ENCODE results near the gene MAML2. TPM values are rescaled to one million over a fixed set of nuclear protein-coding genes. Genes with fewer than 3 reads are reported as not detected.
A peak's percentile ranks its signal among the peaks of the same experiment; 100 is the strongest.
"Not testable (repeated sequence)": the region's sequence is repeated elsewhere in the genome, so short reads cannot be mapped to it uniquely, and the experiment has no call there.

MAML2 gene
- polyA plus RNA-seq, 3 donors, result 30.1 to 32.2 (median 32.0) TPM

DNA sequence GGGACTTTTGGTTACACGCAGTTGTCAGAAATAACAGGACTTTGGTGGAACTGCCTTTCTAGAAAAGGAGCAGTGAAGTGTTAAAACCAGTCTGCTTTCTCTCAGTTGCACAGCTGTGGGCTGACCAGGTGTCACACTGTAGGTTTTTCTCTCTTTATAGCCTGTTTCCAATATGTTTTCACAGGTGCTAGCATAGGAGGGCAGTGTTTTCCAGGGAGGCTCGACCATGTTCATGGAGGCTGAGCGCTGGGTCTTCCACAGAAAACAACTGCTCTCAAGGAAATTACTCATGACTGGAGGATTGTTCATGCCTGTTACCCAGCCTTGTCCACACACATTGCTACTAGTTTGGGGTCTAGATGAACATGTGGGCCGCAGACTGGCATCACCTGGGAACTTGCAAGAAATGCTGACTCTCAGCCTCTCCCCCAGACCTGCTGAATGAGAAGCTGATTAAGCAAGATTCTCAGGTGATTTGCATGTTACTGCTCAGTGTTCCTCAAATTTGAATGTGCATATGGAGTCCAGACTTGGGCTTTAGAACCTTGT, 157.7 kb downstream of the MAML2 start:
- no peak for DNase-seq (ENCODE audit: extremely low read depth in 1 of 11, low read depth in 9 of 11, low spot score in 4 of 11)

DNA sequence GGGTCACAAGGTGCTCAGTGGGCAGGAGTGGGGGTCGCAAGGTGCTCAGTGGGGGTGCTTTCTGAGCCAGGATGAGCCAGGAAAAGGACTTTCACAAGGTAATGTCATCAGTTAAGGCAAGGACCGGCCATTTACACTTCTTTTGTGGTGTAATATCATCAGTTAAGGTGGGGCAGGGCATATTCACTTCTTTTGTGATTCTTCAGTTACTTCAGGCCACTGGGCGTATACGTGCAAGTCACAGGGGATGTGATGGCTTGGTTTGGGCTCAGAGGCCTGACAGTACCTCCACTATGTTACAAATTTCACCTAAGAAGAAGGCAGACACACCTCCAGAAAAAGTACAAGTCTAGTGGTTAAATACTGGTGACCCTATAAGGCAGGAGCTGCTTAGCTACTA, 162.1 kb downstream of the MAML2 start:
- DNase-seq (ENCODE audit: extremely low read depth in 1 of 11, low read depth in 9 of 11, low spot score in 4 of 11), result not testable (repeated sequence)

DNA sequence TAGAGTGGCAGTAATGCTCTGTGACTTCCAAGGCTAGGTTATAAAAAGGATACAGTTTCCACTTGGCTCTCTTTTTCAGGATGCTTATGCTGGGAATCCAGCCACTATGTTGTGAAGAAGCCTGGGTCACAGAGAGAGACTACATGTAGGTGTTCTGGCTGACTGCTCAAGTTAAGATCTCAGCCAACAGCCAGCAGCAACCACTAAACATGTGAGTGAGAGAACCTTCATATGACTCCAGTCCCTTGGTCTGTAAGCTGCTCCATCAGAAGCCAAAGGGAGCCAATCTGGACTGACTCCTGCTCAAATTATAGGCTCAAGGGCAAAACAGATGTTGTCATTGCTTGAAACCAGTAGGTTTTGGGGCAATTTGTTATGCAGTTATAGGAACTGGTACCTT, 162.7 kb downstream of the MAML2 start:
- no peak for DNase-seq (ENCODE audit: extremely low read depth in 1 of 11, low read depth in 9 of 11, low spot score in 4 of 11)

DNA sequence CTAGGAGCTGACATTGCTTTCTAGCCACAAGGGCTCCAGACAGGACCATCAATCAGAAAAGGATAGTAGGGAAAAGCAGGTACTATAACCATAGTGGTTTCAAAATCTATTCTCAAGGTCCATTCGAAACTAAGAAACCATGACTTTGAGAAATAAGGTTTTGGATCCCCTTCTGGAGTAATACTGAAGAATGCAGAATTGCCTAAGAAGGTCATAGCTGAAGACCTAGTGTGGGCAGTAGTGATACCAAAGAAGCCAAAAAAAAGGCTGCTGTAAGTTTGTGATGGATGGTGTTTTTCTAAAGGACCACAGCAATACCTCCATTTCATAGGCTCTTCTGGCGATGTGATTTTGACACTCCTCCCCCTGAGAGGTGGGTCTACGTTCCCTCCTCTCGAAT, 163.1 kb downstream of the MAML2 start:
- DNase-seq (ENCODE audit: extremely low read depth in 1 of 11, low read depth in 9 of 11, low spot score in 4 of 11), result no peak

DNA sequence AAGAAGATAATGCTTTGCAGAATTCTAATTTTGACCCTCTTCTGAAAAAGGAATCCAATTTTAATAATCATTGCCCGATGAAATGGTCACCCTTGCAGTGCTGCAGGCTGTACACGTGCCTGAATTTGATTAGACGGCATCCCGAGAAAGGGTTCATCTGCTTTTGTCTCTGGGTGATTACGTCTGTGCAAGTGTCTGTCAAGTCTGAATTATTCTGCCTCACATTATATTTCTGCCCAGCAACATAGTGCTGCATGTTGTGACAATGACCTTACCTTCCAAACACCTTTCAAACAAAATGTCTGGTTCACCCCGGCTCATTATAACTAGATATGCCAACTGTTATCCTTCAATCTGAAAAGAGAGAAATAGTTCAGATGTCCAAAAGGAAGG, 164.1 kb downstream of the MAML2 start:
- no peak for DNase-seq (ENCODE audit: extremely low read depth in 1 of 11, low read depth in 9 of 11, low spot score in 4 of 11)

DNA sequence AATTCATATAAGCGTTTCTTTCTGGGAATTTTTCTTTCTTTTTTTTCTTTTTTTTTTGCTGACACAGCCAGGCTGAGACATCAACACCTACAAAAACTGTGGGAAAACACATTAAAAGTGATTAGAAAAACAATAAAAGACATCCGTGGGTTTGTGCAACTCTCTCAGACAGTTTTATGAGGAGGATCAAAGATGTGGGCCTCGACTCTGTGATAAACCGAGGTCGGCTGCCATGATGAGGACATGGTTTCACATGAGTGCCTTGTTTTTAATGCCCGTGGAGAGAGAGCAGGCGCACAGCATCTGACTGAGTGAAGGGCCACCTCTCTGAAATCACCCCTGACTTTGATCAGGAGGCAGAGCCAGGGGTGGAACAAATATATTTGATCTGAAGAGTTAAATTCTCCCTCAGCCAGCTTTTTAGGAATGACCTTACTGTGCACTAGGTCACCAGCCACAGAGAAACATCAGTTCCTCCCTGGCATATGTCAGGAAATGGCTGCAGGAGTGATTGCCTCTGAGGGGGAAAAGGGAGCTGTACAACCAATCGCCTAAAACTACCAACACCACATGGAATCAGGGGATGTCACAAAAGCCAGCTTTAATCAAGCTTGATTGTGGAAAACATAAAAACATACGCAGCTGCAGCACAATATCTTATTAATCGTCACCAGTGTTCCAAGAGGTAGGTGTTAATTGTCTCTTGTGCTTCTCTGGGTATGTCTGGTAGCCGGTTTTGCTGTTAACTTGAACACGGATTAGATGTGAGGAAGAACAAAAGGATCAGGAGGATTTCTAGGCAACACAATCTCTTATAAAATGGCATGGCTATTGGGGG, 164.7 kb downstream of the MAML2 start:
- no peak for DNase-seq (ENCODE audit: extremely low read depth in 1 of 11, low read depth in 9 of 11, low spot score in 4 of 11)

DNA sequence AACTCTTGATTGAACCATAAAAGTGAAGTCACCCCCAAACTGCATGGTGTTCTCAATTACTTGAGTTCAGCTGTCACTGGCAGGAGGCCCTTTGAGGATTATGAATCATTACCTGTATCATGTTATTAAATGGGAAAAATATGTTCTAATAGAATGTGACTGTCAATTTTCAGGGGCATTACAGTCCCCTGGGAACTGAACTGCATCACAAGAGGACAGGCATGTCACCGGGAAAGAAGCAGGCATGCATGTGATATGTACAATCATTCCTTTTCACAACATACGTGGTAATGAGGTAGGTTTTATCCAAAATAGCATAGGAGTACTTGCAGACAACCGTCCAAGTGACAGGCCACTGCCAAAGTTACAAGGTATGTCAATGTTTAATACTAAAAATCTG, 165.8 kb downstream of the MAML2 start:
- DNase-seq (ENCODE audit: extremely low read depth in 1 of 11, low read depth in 9 of 11, low spot score in 4 of 11), result no peak

DNA sequence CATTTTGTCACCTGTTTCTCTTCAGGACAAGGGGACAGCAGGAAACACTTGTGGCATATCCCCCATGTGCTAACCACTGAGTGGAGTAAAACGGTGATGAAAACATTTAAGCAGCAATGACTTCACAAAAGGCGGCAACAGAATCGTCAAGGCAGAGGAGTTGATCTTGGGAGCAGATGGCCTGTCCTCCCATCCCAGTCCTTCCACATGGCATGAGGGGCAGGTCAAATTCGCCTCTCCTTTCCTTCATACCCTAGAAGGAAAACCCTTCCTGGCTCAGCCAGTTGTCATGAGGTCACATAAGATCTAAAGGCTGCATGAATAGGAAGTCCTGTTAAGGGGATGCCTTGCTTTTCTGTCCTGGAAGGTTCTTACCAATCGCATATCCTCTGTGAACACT, 169.1 kb downstream of the MAML2 start:
- no peak for DNase-seq (ENCODE audit: extremely low read depth in 1 of 11, low read depth in 9 of 11, low spot score in 4 of 11)

DNA sequence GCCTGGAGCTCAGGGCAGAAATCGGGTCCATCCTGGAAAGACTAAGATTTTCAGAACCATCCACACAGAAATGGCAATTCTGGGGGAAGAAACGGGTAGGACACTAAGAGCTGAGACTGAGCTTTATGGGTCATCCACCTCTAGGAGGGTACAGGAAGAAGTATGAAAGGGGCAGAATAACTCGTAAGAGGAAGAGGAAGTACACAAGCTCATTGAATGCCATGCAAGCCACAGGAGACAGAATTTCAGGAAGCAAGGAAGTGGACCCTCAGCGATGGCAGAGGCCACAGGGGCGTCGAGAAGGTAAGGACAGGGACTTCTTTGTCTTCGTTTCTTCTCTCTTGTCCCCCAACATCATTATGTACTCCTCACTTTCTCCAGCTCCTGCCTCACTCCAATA, 169.6 kb downstream of the MAML2 start:
- no peak for DNase-seq (ENCODE audit: extremely low read depth in 1 of 11, low read depth in 9 of 11, low spot score in 4 of 11)

DNA sequence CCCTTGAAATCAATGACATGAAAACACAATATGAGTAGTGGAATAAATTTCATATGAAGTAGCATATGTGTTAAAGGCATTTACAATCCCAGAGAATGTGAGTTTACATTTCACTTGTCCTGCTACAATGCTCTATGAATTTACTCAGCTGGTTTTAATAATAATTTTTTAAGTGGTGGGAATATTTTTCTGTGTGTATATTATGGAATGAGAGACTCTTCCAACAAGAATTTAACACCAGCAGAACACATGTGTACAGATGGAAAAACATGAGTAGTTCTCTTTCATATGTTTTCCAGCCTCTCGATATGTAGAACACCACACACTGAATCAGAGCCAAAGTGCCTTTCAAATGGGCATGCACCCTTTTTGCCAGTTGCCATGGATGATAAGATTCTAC, 170.4 kb downstream of the MAML2 start:
- no peak for DNase-seq (ENCODE audit: extremely low read depth in 1 of 11, low read depth in 9 of 11, low spot score in 4 of 11)

DNA sequence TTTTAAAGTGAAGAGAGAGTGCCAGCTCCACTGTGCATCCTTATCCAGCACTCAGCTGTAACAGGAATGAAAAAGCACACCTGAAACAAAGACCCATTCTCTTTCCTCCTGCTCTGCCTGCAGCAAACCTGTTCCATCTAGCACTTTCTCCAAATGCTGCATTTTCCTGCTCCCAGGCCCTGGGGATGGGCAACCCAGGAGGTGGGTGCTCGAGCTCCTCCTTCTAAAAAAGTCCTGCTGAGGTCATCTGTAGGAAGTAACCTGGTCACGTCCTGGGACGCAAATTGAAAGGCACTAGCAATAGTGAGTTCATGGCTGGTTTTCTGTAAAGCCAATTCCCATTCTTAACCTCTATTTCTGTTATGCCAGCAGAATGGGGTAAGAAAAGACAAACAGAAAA, 173.7 kb downstream of the MAML2 start:
- DNase-seq (ENCODE audit: extremely low read depth in 1 of 11, low read depth in 9 of 11, low spot score in 4 of 11), result no peak

DNA sequence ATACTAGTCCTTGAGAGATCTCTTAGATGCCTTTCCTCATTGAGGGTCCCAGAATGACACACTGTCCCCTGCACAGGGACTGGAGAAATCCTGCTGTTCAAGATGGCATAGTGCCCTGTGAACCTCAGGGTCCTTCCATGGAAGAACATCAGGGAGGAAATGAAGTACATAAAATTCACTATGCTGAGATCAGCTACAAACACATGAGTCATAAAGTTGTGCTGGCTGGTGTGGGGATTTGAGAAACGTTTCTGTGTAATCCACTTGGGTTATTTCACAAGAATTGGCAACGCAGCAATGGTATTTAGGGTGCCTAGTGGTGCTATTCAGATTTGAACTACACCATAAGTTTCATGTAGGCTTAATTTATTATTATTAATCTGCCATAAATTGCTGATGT, 174.4 kb downstream of the MAML2 start:
- DNase-seq (ENCODE audit: extremely low read depth in 1 of 11, low read depth in 9 of 11, low spot score in 4 of 11), result no peak

DNA sequence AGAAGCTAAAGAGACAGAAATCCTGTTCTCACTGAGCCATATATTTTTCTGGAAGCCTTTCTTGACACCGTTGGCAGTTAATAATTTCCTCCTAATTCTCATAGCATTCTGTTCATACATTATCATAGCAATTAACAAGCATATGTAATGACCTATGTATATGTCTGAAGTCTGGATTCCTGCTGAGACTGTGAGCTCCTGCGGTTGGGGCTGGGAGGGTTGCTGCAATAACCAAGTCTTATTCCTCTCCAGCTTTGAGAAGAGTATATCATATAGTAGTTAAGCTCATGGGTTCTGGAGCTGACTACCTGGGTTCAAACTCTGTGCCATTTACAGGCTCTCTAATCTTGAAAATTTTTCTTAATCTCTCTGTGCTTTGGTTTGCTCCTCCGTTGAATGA, 175.2 kb downstream of the MAML2 start:
- DNase-seq (ENCODE audit: extremely low read depth in 1 of 11, low read depth in 9 of 11, low spot score in 4 of 11), result no peak

DNA sequence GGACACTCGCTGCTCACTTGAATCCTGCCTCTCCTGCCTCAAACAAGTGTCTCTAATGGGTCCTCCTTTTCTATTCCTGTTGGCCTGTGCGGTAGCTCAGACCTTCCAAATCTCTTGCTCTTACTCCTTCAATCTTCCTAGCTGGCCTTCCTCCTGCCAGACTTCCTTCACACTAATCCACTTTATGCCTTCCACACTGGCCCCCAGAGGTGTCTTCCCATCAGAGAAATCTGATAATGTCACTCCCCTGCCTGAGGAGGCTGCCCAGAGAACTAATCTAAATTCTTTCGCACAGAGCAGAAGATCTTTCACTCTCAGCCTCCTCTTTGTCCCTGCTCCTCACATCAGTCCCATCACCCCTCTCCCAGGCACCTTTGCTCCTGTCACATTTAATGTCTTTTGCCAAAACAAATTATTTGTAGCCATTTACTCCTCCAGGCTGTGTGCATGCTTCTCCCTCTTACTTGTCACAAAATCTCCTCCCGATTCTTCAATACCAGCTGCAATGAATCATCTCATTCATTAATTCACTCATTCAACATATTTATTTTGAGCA, 175.7 kb downstream of the MAML2 start:
- DNase-seq (ENCODE audit: extremely low read depth in 1 of 11, low read depth in 9 of 11, low spot score in 4 of 11), result no peak

DNA sequence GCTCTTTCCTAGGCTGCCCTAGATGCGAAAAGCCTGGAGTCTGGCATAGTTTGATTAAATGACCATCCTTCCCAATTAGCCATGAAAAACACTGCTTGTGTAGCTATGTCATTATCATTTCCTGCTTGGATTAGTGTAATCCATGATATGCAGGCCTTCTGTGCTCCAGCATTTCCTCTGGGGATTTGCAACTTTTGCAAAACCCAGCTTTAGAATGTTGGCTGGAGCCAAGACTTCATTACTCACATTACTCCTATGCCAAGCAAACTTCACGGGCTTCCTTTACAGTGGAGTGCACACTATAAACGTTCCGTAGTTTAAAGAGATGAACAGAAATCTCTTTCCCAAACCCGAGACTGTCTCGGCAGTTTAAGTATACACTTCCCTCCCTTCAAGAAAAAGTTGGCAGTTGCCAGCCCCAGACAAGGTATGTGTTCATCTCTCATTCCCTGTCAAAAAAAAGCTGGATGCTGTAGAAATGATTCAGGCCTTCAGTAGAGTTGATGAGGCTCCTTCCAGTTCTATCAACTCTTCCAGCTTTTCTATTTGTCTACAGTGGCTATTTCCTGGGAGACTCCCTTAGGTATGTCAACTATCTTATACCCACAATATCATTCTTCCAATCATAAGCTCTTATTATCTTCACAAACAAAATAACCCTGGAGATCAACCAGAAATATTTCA, 180.0 kb downstream of the MAML2 start:
- DNase-seq (ENCODE audit: extremely low read depth in 1 of 11, low read depth in 9 of 11, low spot score in 4 of 11), result peak in 2 of 11 donors; percentile 33 to 55

DNA sequence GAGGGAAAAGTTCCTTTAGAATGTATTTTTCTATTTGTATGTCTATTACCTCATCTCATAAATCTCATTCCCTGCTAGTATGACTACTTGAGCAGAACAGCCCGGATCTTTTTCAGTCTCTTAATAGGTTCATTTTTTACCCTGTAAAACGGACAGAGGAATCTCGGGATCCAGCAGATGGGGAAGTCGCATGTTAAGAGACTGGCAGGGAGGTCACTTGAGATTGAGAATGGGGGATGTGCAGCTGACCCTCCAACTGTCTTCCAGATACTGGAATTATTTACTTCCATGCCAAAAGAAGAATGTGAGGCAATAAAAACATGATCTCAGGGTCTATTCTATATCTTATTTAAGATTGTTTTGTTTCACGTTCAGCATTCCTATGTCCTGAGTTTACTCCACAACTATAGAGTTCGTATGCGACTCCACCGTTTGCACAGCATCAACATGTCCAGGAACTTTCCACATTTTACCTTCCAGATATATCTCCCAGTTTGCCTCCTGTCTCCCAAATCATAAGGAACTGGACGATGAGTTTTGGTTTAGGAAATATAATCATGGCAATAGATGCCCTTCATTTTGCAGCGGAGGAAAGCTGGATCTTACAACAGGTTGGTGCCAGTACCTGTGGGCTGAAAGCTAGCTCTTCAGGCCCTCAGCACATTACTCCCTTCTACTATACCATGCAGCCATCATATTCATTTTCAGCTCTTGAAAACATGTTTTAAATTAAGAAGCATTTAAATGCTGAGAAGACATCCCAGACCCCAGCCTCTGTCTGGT, 181.5 kb downstream of the MAML2 start:
- DNase-seq (ENCODE audit: extremely low read depth in 1 of 11, low read depth in 9 of 11, low spot score in 4 of 11), result peak in 2 of 11 donors; percentile 48 to 74

DNA sequence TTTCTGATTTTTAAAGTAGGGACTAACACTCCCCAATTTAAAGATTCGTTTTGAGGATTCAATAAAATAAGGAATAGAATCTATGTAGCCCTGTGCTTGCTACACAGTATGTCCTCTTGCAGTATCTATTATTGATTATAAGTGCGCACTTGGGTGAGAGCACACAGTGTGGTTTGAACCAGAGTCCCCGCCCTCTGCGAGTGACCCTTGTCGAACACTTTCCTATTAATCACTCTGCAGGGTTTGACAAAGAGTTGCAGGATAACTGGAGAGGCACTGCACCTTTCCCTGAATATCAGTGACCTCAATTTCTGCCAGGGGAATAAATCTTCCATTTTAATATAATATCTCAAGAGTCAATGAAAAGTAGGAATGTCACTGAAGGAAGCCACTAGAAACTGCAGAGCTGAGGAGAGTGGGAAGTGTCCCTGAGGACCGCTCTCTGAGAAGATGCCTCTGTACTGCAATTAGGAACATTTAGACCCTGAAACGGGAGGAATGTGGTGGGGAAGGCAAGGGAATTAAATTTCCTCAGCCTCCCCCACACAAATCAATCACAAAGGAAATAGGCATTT, 182.2 kb downstream of the MAML2 start:
- no peak for DNase-seq (ENCODE audit: extremely low read depth in 1 of 11, low read depth in 9 of 11, low spot score in 4 of 11)

DNA sequence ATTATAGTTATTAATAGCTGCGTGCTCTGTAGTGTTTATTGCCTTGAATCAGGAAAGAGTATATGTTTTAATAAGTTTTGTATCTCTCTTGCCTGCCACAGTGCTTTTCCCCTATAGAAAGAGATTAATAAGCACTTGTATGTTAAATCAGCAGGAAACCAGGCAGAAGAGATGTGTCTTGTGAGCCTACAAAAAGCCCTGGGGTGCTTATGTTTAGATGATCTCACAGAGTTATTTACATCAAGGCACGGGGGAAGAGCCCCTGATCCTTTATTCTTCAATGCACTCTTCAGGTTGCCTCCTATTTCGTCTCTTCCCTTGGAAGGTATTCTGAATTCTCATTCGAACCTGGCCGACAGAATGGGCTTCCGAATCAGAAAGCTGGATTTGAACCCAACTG, 183.0 kb downstream of the MAML2 start:
- DNase-seq (ENCODE audit: extremely low read depth in 1 of 11, low read depth in 9 of 11, low spot score in 4 of 11), result no peak

DNA sequence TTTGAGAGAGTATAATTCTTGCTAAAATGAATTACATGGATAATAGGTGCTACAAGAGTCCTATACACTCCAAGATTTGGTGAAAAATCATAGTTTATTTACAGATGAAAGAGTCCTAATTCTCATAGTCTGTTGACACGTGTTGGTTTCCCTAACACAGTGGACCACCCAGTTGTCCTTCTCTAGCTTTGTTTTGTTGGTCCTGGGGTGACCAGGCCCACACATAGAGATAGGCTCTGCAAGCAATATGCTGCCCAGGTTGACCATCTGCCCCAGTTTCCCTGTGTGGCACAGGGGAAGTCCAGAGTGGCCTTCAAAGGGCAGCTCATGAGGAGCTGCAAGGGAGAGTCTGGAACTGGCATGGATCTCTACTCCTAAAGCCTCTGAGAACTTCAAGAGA, 184.9 kb downstream of the MAML2 start:
- no peak for DNase-seq (ENCODE audit: extremely low read depth in 1 of 11, low read depth in 9 of 11, low spot score in 4 of 11)

Measured in renal cortex interstitium (tissue), 11 donors.